ENCODE data around the gene CDCA5.

The CDCA5 gene, protein sequence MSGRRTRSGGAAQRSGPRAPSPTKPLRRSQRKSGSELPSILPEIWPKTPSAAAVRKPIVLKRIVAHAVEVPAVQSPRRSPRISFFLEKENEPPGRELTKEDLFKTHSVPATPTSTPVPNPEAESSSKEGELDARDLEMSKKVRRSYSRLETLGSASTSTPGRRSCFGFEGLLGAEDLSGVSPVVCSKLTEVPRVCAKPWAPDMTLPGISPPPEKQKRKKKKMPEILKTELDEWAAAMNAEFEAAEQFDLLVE

GRCh38 chr11:65083834-65084597 is at the start of gene CDCA5, which contains the start of gene ZFPL1:
Gene CDCA5, minus strand, starts transcription at chr11:65084040. Its CDS starts 62 bp downstream, at chr11:65083978.
Gene ZFPL1, plus strand, starts transcription at chr11:65084222. Its CDS starts 477 bp downstream, at chr11:65084699.
- peak; percentile 99 for DNase-seq

DNA sequence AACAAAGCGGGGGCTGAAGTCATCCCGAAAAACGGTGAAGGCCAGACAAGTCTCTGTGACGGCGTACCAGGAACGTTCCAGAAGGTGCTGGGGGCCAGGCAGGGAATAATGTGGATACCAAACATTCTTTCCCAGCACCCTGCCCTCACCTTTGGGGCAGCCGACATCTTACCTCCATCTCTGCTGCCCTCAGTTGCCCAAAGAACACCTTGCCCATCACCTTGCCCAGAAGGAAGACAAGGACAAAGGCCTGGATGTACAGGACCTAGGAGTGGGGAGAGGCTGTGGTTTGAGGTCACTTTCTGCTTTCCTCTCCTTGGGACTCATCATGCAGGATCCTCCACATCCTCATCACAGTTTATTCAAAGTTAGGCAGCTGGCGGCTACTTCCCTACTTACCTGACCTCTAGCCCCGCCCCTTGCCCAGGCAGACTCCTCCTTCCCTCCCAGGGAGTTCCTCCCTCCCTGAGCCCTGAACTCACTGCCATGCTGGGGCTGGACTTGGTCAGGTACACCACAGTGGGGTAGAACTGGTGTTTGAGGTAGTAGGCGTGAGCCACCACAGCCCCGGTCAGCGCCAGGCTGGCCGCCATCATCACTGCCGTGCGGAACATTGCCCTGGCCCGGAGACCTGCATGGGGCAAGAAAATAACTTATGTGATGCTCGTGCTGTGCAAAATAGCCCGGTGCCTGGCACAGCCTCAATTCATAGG is 49.3 kb upstream of the CDCA5 start:
- DNase-seq = peak; percentile 88

DNA sequence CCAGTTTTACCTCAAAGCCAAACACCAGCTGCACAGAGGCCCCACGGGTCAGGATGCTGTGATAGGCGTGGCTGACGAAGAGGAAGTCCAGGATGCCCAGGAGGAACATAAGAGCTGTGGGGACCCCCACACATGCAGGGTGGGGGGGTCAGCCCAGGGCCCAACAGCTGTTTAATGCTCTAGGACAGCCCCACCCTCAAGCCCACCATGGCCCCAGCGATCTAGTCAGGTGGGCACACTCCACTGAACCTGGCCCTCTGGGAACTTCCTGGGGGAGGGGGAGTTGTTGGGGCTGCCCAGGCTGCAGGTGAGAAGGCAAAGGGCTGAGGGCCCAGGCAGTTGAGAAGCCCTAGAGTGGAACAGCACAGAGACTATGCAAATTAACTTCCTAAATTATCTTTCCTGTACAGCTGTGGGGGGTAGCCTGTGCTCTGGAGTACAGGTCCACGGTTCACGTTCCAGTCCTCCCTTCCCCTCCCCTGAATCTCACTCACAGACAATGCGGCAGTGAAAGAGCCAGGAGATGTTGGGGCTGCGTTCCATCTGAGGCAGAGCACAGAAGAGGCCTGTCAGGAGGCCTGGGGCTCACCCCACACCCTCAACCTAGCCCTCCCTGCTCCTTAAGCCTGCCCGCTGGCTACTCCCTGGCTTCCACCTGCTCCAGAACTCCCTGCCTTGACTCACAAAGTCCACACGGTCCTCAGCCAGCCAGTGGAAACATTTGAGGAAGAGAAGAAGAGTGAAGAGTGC is 48.6 kb upstream of the CDCA5 start:
- no peak for DNase-seq

DNA sequence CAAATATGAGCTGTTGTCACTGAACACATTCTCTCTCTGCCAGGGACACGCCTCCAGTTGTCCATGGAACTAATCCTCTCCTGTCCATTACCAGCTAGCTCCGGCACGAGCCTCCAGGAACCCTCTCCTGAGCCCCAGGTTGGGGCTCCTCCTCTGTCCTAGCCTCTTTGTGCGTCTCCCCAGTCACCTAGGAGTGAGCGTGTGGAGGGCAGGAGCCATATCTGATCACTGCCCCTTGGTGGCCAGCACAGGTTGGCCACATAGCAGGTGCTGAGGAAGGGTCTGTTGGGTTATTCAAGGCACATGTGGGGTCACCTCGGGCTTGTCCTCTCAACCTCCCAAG is 48.0 kb upstream of the CDCA5 start:
- no peak for DNase-seq

- DNase-seq = no peak
These were observed 47.6 kb upstream of the CDCA5 start for GRCh38 chr11:65131417-65131776.

DNA sequence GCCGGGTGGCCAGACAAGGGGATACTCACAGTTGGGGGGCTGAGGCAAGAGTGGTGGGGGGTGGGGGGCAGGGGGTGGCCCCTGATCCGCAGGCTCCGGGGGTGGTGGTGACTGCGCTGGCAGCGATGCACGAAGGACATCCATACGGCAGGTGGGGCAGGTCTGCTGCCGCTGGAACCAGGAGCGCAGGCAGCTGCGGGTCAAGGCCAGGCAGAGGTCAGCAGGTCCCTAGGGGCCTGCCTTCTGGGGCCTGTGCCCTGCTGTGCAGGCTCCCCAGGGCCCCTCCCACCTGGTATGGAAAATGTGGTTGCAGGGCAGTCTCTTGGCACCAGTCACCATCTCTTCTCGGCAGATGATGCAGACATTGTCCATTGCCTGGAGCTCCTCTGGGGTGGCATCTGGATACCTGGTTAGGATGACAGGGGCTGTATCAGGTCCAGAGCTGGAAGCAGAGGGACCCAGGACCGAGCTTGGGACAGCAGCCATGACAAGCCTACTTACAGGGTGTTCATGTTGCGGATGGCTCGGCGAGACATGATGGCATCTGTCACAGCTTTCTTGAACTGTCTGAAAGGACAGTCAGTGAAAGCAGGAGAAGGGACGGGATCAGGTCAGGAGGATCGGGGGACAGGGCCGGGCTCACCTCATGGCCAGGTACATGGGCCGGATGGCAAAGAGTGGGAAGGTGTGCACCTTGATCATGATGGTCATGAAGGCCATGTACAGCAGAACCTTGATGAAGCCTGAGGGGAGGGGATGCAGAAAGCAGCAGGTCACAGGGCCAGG is 47.0 kb upstream of the CDCA5 start:
- no peak for DNase-seq

- no peak for DNase-seq
These were observed 46.0 kb upstream of the CDCA5 start for GRCh38 chr11:65129649-65130441.

DNA sequence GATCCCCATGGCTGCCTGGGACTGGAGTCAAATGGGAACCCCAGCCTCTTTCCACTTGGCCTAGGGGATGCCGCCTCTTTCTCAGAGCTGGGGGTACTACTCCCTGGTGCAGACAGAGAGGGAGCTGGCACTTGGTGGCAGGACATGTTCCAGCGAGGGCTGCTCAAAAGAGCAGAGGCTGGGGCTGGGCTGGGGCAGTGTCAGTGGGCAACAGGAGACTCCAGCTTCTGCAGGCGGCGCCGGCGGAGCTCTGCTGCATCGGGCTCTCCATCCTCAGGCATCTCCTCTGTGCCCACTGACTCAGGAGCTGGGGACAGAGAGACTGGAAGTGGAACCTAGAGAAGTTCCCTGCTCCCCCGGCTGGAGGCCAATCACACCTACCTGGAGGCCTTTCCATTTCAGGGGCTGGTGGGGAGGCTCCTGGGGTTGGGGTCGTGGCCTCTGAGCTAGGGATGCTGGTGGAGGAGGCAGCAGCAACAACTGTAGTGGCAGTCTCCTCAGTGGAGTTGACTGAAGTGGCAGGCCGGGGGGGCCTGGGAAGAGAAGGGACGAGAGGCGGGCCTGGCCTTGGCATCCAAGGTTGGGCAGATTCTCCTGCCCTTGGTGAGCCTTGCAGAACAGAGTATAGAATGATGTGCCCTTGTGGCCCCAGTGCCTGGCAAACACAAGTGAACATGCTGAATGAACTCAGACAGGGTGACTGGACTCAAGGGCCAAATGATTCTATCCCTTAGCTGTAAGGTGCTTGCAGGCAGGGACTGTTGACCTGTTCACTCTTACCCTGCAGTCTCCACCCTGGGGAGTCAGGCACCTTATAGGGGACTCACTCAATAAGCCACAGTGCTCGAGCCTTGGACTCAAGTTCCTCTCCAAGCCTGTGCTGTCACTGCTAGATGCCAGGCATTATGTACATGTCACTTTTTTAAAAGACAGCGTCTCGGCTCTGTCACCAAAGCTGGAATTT is 44.6 kb upstream of the CDCA5 start:
- no peak for DNase-seq

DNA sequence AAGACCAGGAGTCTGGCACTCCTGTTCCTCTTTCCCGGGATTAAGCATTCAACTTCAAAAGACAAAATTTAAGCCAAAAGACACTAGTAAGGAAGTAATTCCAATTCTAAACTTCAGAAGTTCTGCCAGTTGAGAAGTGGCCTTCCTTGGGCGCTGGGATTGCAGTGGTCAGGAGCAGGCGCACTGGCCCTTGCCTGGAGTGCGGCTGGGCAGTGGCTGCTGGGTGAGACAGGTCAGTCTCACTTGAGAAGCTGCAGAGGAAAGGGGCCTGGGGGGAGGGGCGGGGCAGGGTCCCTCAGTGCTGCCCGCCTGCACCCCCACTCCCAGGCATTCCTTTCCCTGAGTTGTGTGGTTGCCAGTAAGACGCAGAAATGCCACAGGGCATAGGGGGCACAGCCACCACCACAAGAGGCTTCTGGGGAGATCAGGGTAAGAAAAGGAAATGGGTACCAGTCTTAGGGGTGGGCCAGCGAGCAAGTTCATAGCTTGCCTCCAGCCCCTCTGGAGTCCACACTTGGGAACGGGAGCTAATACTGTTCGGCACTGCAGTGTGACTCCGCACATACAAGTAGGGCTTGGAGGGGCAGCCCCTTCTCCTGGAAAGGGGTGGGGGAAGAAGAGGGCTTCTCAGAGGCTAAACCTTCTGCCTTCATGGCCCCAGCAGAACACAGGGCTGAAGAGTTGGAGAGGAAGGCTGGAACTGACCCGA is 43.8 kb upstream of the CDCA5 start:
- no peak for DNase-seq

DNA sequence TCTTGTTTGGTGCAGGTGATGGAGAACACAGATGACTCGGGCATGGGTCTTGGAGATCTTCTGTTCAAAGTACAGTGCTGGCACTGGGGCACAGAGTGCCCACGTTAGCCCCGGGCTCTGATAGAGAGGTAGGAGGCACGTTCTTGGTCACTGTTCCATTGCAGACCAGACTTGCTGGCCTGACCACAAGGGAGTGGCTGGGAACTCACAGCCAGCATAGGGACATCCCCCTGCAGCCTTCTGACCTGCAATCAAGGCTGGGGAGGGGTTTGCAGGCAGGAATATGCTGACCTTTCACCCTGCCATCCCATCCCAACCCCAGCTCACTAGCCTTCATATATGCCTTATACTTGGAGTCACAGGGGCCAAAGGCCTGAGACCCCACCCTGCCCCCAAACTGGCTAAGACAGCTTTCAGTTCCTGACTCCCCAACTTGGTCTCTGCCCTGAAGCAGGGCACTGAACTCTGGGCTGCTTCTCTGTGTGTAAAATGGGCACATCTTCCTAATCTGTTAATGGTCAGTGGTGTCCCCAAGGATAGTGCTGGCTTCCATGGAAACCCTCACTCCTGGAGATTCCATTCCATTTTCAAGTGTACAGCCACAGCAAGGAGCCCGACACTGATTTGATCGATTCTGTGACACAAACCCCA is 42.9 kb upstream of the CDCA5 start:
- DNase-seq = no peak

DNA sequence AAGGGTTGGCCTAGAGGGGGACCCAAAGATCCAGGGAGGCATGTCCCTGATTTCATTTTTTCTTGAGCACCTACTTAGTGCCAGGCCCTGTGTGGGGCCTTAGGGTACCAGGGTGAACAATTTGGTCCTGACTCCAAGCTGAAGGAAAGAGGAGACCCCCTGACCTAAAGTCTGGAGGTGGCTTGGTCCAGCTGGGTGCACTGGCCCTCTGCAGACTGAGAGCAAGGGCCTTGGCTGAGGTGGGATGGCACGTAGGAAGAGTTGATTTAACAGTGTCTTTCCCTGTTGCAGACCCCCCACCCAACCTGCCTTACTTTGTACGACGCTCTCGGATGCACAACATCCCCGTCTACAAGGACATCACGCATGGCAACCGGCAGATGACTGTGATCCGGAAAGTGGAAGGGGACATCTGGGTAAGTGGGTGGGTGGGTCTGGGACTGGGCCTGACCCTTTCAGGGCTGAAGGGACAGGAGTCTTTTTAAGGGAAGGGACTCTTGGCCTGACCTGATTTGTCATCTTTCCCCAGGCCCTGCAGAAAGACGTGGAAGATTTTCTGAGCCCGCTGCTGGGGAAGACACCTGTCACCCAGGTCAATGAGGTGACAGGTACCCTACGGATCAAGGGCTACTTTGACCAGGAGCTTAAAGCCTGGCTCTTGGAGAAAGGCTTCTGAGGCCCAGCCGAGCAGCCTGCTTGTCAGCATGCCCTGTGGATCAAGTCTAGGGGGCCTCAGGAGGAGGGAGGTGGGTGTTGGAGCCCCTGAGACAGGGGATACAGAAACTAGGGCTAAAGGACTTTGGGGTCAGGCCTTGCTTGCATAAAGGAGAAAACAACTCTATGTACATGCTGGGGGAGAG is 41.6 kb upstream of the CDCA5 start:
- DNase-seq = no peak

GRCh38 chr11:65124480-65125196 is 40.8 kb upstream of the CDCA5 start:
- DNase-seq = no peak

- DNase-seq = peak; percentile 100
These were observed 38.2 kb upstream of the CDCA5 start, which contains the start of the genes FAU and MRPL49 for GRCh38 chr11:65121865-65122696. Gene FAU, minus strand, starts transcription at chr11:65122134. Its CDS starts 321 bp downstream, at chr11:65121813. Gene MRPL49, plus strand, starts transcription at chr11:65122321. Its CDS starts 26 bp downstream, at chr11:65122347.

- peak; percentile 58 for DNase-seq
These were observed 37.6 kb upstream of the CDCA5 start for GRCh38 chr11:65121447-65121864.

DNA sequence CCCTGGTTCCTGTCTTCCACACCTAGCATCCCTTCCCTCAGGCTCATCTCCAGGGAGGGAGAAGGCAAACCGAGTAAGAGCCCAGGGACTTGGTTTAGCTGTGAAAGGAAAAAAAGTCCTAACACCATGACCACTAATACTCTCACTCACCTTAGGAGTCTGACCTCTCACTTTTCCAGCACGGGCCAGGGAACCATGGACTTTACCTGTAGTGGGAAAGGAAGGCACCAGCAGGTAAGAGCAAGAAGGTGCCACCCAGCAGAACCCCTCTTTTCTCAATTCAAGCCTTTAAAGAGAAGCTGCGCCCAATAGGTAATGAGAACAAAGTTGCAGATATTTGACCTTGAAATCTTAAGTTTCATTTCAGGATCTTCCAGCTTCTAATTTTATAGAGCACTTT is 37.0 kb upstream of the CDCA5 start:
- no peak for DNase-seq

DNA sequence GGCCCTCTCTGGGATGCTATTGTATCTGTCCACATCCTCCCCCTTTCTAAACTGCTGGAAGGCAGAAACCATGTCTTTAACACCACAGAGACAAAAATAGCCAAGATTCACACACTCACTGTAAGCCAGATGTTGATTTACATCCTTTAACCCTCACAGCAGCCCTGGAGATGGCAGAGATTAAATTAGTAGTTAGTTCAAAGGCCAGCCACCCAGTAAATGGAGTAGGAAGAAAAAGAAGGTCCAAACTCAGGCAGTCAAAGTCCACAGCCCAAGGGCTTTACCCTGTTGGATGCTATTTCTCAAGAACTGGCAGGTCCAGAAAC is 35.8 kb upstream of the CDCA5 start:
- DNase-seq = no peak
